GM10266 (cell line): Measurements from ENCODE around the gene MAGEA2.
"Not testable (repeated sequence)": the region's sequence is repeated elsewhere in the genome, so short reads cannot be mapped to it uniquely, and the experiment has no call there.

Source experiments
- DNase-seq: peaks from one replicate; pipeline ENCODE4 v3.0.0; 2012; ENCODE audit errors: extremely low spot score
- CTCF ChIP-seq: IDR thresholded peaks from 2 replicates; pipeline ENCODE4 v1.5.1; 2012; ENCODE audit warnings: mild to moderate bottlenecking, low read depth; ENCODE audit not compliant: control insufficient read depth, insufficient read depth; ENCODE audit errors: missing control alignments

Gene MAGEA2

DNA sequence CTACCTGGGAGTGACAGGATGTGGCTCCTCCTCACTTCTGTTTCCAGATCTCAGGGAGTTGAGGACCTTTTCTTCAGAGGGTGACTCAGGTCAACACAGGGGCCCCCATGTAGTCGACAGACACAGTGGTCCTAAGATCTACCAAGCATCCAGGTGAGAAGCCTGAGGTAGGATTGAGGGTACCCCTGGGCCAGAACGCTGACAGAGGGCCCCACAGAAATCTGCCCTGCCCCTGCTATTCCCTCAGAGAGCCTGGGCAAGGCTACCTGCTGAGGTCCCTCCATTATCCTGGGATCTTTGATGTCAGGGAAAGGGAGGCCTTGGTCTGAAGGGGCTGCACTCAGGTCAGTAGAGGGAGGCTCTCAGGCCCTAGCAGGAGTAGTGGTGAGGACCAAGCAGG, 18.5 kb downstream of the MAGEA2 start:
- TF ChIP-seq CTCF: no peak
- DNase-seq: no peak

- not testable (repeated sequence) for DNase-seq
These were observed 19.3 kb downstream of the MAGEA2 start for GRCh38 chrX:152734143-152734858.

DNA sequence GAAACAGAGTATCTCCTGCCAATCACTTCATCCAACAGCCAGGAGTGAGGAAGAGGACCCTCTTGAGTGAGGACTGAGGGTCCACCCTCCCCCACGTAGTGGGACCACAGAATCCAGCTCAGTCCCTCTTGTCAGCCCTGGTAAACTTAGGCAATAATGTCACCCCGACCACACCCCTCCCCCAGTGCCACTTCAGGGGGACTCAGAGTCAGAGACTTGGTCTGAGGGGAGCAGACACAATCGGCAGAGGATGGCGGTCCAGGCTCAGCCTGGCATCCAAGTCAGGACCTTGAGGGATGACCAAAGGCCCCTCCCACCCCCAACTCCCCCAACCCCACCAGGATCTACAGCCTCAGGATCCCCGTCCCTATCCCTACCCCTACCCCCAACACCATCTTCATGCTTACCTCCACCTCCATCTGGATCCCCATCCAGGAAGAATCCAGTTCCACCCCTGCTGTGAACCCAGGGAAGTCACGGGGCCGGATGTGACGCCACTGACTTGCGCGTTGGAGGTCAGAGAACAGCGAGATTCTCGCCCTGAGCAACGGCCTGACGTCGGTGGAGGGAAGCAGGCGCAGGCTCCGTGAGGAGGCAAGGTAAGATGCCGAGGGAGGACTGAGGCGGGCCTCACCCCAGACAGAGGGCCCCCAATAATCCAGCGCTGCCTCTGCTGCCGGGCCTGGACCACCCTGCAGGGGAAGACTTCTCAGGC, 20.2 kb downstream of the MAGEA2 start, which contains the start of the genes CSAG1 and MAGEA12:
Gene CSAG1 (minus strand): TSS at position 461 of the 715 bp plus-strand sequence. CDS start 1,261 bp downstream, outside the sequence.
Gene MAGEA12 (plus strand): TSS at position 497 of the 715 bp plus-strand sequence. CDS start 2,405 bp downstream, outside the sequence.
- TF ChIP-seq CTCF: no peak
- no peak for DNase-seq

DNA sequence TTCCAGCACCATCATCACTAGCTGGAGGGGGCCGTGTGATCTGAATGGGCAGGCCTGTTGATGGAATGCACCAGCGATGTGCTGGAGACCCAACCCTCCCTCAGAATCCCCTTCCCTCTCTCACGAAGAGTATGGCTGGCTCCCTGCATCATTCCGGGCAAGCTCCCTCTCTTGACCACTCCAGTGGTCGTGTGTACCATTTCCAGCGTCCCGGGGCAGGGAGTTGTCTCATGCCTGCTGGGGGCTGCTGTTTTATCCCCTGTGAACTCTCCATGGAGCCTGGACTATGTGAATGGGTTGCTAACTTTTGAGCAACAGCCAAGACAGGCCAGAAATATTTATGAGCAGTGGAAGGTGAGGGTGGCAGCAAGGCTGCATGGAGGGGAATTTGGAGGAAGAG, 28.2 kb downstream of the MAGEA2 start:
- no peak for DNase-seq
- no peak for TF ChIP-seq CTCF

DNA sequence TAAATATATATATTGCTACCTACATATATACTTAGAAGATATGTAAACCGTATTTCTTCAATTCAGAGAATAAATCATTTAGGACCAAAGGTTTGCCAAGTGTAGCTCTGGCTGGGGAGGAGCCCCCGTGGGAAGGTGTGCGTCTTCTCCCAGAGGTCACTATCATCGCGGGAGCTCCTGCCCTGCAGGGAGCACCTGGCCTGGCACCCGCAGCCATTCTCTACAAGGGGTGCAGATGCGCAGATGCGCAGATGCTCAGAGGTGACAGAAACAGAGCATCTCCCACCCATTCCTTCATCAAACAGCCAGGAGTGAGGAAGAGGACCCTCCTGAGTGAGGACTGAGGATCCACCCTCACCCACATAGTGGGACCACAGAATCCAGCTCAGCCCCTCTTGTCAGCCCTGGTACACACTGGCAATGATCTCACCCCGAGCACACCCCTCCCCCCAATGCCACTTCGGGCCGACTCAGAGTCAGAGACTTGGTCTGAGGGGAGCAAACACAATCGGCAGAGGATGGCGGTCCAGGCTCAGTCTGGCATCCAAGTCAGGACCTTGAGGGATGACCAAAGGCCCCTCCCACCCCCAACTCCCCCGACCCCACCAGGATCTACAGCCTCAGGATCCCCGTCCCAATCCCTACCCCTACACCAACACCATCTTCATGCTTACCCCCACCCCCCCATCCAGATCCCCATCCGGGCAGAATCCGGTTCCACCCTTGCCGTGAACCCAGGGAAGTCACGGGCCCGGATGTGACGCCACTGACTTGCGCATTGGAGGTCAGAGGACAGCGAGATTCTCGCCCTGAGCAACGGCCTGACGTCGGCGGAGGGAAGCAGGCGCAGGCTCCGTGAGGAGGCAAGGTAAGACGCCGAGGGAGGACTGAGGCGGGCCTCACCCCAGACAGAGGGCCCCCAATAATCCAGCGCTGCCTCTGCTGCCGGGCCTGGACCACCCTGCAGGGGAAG, 39.5 kb downstream of the MAGEA2 start, which contains the start of gene MAGEA2B:
Gene MAGEA2B (plus strand): TSS at position 814 of the 973 bp plus-strand sequence. CDS start 2,479 bp downstream, outside the sequence.
- not testable (repeated sequence) for DNase-seq

GRCh38 chrX:152713195-152713594, 40.4 kb downstream of the MAGEA2 start:
- not testable (repeated sequence) for DNase-seq

DNA sequence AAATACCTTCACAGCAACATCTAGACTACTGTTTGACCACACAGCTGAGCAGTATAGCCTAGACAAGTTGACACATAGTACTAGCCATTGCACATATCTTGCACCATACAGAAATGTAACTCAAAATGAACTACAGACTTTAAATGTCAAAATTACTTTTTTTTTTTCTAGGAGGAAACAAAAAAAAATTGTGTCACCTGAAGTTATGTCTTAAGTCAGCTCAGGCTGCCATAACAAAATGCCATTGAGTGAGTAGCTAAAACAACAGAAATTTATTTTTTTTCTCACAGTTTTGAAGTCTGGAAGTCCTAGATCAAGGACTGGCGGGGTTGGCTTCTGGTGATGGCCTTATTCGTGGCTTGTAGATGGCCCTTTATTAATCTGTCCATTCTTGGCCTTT, 44.5 kb downstream of the MAGEA2 start, which contains the start of gene CSAG2:
Gene CSAG2 (minus strand): TSS at position 101 of the 400 bp plus-strand sequence. CDS start 161 bp downstream, outside the sequence.
- DNase-seq: not testable (repeated sequence)

GRCh38 chrX:152706500-152706899, 47.1 kb downstream of the MAGEA2 start:
- not testable (repeated sequence) for DNase-seq

DNA sequence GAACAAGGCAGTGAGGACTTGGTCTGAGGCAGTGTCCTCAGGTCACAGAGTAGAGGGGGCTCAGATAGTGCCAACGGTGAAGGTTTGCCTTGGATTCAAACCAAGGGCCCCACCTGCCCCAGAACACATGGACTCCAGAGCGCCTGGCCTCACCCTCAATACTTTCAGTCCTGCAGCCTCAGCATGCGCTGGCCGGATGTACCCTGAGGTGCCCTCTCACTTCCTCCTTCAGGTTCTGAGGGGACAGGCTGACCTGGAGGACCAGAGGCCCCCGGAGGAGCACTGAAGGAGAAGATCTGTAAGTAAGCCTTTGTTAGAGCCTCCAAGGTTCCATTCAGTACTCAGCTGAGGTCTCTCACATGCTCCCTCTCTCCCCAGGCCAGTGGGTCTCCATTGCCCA, 53.3 kb downstream of the MAGEA2 start:
- not testable (repeated sequence) for DNase-seq
